GM19328 (cell line): ENCODE data around the gene SMCO4.
A peak's percentile ranks its signal among the peaks of the same experiment; 100 is the strongest.

Source experiments
- ATAC-seq: cut with Tn5 transposase; IDR thresholded peaks from one replicate; pipeline ENCODE4 v1.9.1; 2021; ENCODE audit warnings: mild to moderate bottlenecking, moderate library complexity; ENCODE audit not compliant: unreplicated experiment

The SMCO4 gene

GRCh38 chr11:93529707-93530467 lies 13.3 kb downstream of the SMCO4 start:
- peak; percentile 44 for ATAC-seq

GRCh38 chr11:93528757-93529645 lies 14.2 kb downstream of the SMCO4 start:
- no peak for ATAC-seq

GRCh38 chr11:93528252-93528651 lies 14.9 kb downstream of the SMCO4 start:
- no peak for ATAC-seq

GRCh38 chr11:93526641-93527583 lies 16.3 kb downstream of the SMCO4 start:
- no peak for ATAC-seq

- ATAC-seq = no peak
Measured at GRCh38 chr11:93526346-93526633, 16.9 kb downstream of the SMCO4 start.

- ATAC-seq = no peak
Measured at GRCh38 chr11:93525601-93526345, 17.4 kb downstream of the SMCO4 start.

GRCh38 chr11:93524858-93525257 lies 18.3 kb downstream of the SMCO4 start:
- ATAC-seq = no peak

GRCh38 chr11:93524173-93524536 lies 19.0 kb downstream of the SMCO4 start:
- no peak for ATAC-seq

GRCh38 chr11:93520726-93521509 lies 22.3 kb downstream of the SMCO4 start:
- ATAC-seq = no peak

- ATAC-seq = no peak
Measured at GRCh38 chr11:93519179-93519578, 24.0 kb downstream of the SMCO4 start.

- ATAC-seq = no peak
Measured at GRCh38 chr11:93518081-93518480, 25.1 kb downstream of the SMCO4 start.

- ATAC-seq = no peak
Measured at GRCh38 chr11:93517611-93518010, 25.6 kb downstream of the SMCO4 start.

- no peak for ATAC-seq
Measured at GRCh38 chr11:93517041-93517440, 26.1 kb downstream of the SMCO4 start.

- no peak for ATAC-seq
Measured at GRCh38 chr11:93515441-93516025, 27.7 kb downstream of the SMCO4 start.

- ATAC-seq = no peak
Measured at GRCh38 chr11:93514712-93515111, 28.5 kb downstream of the SMCO4 start.

- no peak for ATAC-seq
Measured at GRCh38 chr11:93513772-93514171, 29.4 kb downstream of the SMCO4 start.

GRCh38 chr11:93512949-93513667 lies 30.1 kb downstream of the SMCO4 start:
- peak; percentile 67 for ATAC-seq

GRCh38 chr11:93512073-93512475 lies 31.1 kb downstream of the SMCO4 start:
- ATAC-seq = peak; percentile 87
